ENCODE results near the gene NR4A3. TPM values are rescaled to one million over a fixed set of nuclear protein-coding genes. Genes with fewer than 3 reads are reported as not detected.

The NR4A3 gene
- polyA plus RNA-seq, 1 experiment, result 0.14 TPM

- TF ChIP-seq, protein P1, sequence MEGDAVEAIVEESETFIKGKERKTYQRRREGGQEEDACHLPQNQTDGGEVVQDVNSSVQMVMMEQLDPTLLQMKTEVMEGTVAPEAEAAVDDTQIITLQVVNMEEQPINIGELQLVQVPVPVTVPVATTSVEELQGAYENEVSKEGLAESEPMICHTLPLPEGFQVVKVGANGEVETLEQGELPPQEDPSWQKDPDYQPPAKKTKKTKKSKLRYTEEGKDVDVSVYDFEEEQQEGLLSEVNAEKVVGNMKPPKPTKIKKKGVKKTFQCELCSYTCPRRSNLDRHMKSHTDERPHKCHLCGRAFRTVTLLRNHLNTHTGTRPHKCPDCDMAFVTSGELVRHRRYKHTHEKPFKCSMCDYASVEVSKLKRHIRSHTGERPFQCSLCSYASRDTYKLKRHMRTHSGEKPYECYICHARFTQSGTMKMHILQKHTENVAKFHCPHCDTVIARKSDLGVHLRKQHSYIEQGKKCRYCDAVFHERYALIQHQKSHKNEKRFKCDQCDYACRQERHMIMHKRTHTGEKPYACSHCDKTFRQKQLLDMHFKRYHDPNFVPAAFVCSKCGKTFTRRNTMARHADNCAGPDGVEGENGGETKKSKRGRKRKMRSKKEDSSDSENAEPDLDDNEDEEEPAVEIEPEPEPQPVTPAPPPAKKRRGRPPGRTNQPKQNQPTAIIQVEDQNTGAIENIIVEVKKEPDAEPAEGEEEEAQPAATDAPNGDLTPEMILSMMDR (IDR thresholded peaks at IDR 0.05; ENCODE audit: low read depth, low read length), result no peak
- DNase-seq (ENCODE audit: low read depth, low spot score), result no peak
- CTCF ChIA-PET, result no interaction called here
Observed at GRCh38 chr9:99867968-99868367, 46.3 kb downstream of the NR4A3 start.

GRCh38 chr9:99868845-99869244, 47.2 kb downstream of the NR4A3 start:
- H3K9me3 ChIP-seq (ENCODE audit: control insufficient read depth, insufficient read depth, low read length), result no peaks in the 10 kb centered on the region
- no peak for DNase-seq (ENCODE audit: low read depth, low spot score)
- POLR2A ChIA-PET, result no interaction called here
- H3K4me3 ChIP-seq (ENCODE audit: low read depth, low read length), result no peak overlapping the region
- CTCF ChIA-PET, result no interaction called here
- TF ChIP-seq, protein P1 (IDR thresholded peaks at IDR 0.05; ENCODE audit: low read depth, low read length), result no peak
- H3K27me3 ChIP-seq (ENCODE audit: control insufficient read depth, insufficient read depth, low read length), result no peaks in the 10 kb centered on the region
- no peak overlapping the region for H3K27ac ChIP-seq (ENCODE audit: low read depth, low read length)

More at GRCh38 chr9:99867968-99868367, 46.3 kb downstream of the NR4A3 start:
- no peak overlapping the region for H3K4me3 ChIP-seq (ENCODE audit: low read depth, low read length)
- POLR2A ChIA-PET, result no interaction called here
- no peak overlapping the region for H3K27ac ChIP-seq (ENCODE audit: low read depth, low read length)
- H3K27me3 ChIP-seq (ENCODE audit: control insufficient read depth, insufficient read depth, low read length), result no peaks in the 10 kb centered on the region
- H3K9me3 ChIP-seq (ENCODE audit: control insufficient read depth, insufficient read depth, low read length), result no peaks in the 10 kb centered on the region

GRCh38 chr9:99870126-99870525, 48.4 kb downstream of the NR4A3 start:
- DNase-seq (ENCODE audit: low read depth, low spot score), result no peak
- H3K9me3 ChIP-seq (ENCODE audit: control insufficient read depth, insufficient read depth, low read length), result no peaks in the 10 kb centered on the region
- POLR2A ChIA-PET, result interaction anchor here (0.6 kb wide), 1 partner anchor 37 kb away, joined by 8 read pairs; no protein-coding TSS in a partner anchor
- TF ChIP-seq, protein P1 (IDR thresholded peaks at IDR 0.05; ENCODE audit: low read depth, low read length), result no peak
- H3K27me3 ChIP-seq (ENCODE audit: control insufficient read depth, insufficient read depth, low read length), result no peaks in the 10 kb centered on the region
- no peak overlapping the region for H3K4me3 ChIP-seq (ENCODE audit: low read depth, low read length)
- no peak overlapping the region for H3K27ac ChIP-seq (ENCODE audit: low read depth, low read length)
- CTCF ChIA-PET, result no interaction called here

DNA sequence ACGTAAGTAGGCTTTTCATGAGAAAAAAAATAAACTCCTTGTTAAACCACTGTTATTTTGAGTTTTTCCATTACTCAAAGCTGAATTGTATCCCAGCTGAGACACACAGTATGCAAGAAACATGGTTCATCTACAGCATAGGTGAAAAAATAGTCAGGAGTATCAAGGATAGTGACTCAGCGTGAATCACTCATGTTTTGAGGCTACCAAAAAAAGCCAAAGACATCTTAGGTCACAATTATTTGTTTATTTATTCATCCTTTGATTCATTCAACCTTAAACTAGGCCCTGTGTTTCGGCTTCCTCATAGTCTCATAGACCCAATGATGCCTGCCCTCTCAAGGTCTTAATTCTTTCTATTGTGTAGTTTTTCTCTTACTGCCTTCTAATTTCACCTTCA, 51.8 kb downstream of the NR4A3 start:
- TF ChIP-seq, protein P1 (IDR thresholded peaks at IDR 0.05; ENCODE audit: low read depth, low read length), result no peak
- POLR2A ChIA-PET, result no interaction called here
- H3K27ac ChIP-seq (ENCODE audit: low read depth, low read length), result no peak overlapping the region
- peak; percentile 11 for DNase-seq (ENCODE audit: low read depth, low spot score)
- H3K27me3 ChIP-seq (ENCODE audit: control insufficient read depth, insufficient read depth, low read length), result no peaks in the 10 kb centered on the region
- H3K4me3 ChIP-seq (ENCODE audit: low read depth, low read length), result no peak overlapping the region
- H3K9me3 ChIP-seq (ENCODE audit: control insufficient read depth, insufficient read depth, low read length), result no peaks in the 10 kb centered on the region
- CTCF ChIA-PET, result no interaction called here

DNA sequence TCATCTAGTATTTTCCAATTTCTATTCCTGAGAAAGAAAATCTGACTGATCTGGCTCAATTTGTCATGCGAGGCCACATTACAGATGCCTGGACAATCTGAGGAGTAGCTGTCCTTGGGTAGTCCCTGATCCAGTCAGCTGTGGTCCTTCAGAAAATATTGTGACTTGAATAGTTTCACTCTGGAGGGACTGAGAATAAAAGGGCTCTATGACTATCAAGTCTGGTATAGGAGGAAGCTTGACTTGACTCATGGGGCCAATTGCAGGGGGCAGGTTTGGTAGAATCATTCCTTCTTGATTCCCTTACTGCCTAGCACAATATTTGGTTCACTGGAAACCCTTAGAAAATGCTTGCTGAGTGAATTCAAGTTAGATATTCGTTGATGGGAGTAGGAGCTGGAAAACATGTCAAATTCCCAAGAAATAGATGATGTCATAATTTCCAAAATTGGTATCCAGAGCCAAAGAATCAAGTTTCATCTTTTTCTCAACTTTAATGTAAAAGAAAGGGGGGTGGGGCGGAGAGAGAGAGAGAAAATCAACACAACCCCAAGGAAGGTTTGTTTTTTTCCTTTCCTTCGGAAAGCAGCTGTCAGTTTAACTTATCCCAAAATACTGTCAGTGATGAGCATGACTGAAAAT, 52.4 kb downstream of the NR4A3 start:
- Histone ChIP-seq H3K9me3 (ENCODE audit: control insufficient read depth, insufficient read depth, low read length) (no peaks in the 10 kb centered on the region), H3K27ac (ENCODE audit: low read depth, low read length) (no peak overlapping the region), H3K27me3 (ENCODE audit: control insufficient read depth, insufficient read depth, low read length) (no peaks in the 10 kb centered on the region), H3K4me3 (ENCODE audit: low read depth, low read length) (no peak overlapping the region)
- TF ChIP-seq, protein P1 (IDR thresholded peaks at IDR 0.05; ENCODE audit: low read depth, low read length), result no peak
- DNase-seq (ENCODE audit: low read depth, low spot score), result no peak
- ChIA-PET POLR2A (no interaction called here), CTCF (no interaction called here)
